Small intestine (tissue), 7 donors: ENCODE results near the gene POLRMT. TPM values are rescaled to one million over a fixed set of nuclear protein-coding genes. Genes with fewer than 3 reads are reported as not detected.

Source experiments
- DNase-seq, 2 donors: peaks; one replicate each; pipeline versions ENCODE4 v3.0.0 to v3.0.0-alpha.2; 2013
- FAIRE-seq: peaks from 2 replicates; lab custom pipeline; 2012; peaks lifted over from hg19 to GRCh38; lab: Jason Lieb, UNC
- H3K27ac ChIP-seq, 3 donors: one replicate each; pipeline ENCODE4 v1.5.1; 2013; ENCODE audit warnings: low read length in 2 of 3, mild to moderate bottlenecking in 2 of 3, control low read depth in 1 of 3, inconsistent platforms in 1 of 3, low read depth in 1 of 3, moderate library complexity in 1 of 3
- H3K27me3 ChIP-seq, 3 donors: one replicate each; pipeline ENCODE4 v1.6.1; 2013; ENCODE audit warnings: low read length in 3 of 3, inconsistent platforms in 1 of 3; ENCODE audit not compliant: control insufficient read depth in 3 of 3, insufficient read depth in 3 of 3
- H3K36me3 ChIP-seq, 3 donors: one replicate each; pipeline ENCODE4 v1.6.1; 2013; ENCODE audit warnings: low read length in 3 of 3, inconsistent platforms in 1 of 3, low read depth in 1 of 3, mild to moderate bottlenecking in 1 of 3, moderate library complexity in 1 of 3; ENCODE audit not compliant: control insufficient read depth in 3 of 3, insufficient read depth in 2 of 3
- H3K4me1 ChIP-seq, 3 donors: one replicate each; pipeline ENCODE4 v1.6.1; 2013; ENCODE audit warnings: low read length in 2 of 3, inconsistent platforms in 1 of 3, low read depth in 1 of 3, mild to moderate bottlenecking in 1 of 3, moderate library complexity in 1 of 3; ENCODE audit not compliant: control insufficient read depth in 3 of 3, insufficient read depth in 2 of 3
- H3K4me3 ChIP-seq, 3 donors: one replicate each; pipeline ENCODE4 v1.5.1; 2013; ENCODE audit warnings: low read length in 3 of 3, control low read depth in 1 of 3, inconsistent platforms in 1 of 3, low read depth in 1 of 3, mild to moderate bottlenecking in 1 of 3, moderate library complexity in 1 of 3
- H3K9me3 ChIP-seq, 2 donors: one replicate each; pipeline ENCODE4 v1.6.1; 2013; ENCODE audit warnings: low read depth in 1 of 2, low read length in 1 of 2; ENCODE audit not compliant: control insufficient read depth in 2 of 2, insufficient read depth in 1 of 2
- WGBS, 3 donors: extraction: QIAGEN DNeasy Blood & Tissue Kit; methylation state at CpG; one replicate each; pipeline ENCODE4 v1.1.7; 2013; 5-methylcytosine and 5-hydroxymethylcytosine counted together
- polyA plus RNA-seq, 4 donors: library from polyadenylated mRNA; stranded (reverse) in 3 of 4; unstranded in 1 of 4; fragments of 200-250 nt in 3 of 4; fragments of 120-200 nt in 1 of 4; gene quantifications; one replicate each; pipeline versions ENCODE4 v1.2.1 to v1.2.3, GENCODE V29; 2013
- donor health status: healthy with polysubstance abuse.
- donor health status: control.
- donor health status: control.
- donor health status: Bipolar disorder and iron deficiency.
- donor health status: healthy.

The POLRMT gene
- polyA plus RNA-seq, 4 donors: 63.0 to 153 (median 86.8) TPM

- DNase-seq: no peak
- peaks cover 14 to 58% (median 15%) of the 10 kb centered on the region in 3 donors for H3K36me3 ChIP-seq
- H3K4me3 ChIP-seq: no peak overlapping the region
- 80 to 86% (median 82%) methylated on average over 30 to 31 of the region's 31 CpGs for WGBS, 3 donors
- no peak overlapping the region for H3K27ac ChIP-seq
- H3K9me3 ChIP-seq: no peaks in the 10 kb centered on the region
- FAIRE-seq: no peak
- no peaks in the 10 kb centered on the region for H3K4me1 ChIP-seq
- H3K27me3 ChIP-seq: peaks cover 0 to 15% (median 2%) of the 10 kb centered on the region in 3 donors
These were observed 50.7 kb downstream of the POLRMT start for GRCh38 chr19:582497-583197.

- Histone ChIP-seq H3K36me3 (peaks cover 15 to 69% (median 15%) of the 10 kb centered on the region in 3 donors), H3K4me3 (no peak overlapping the region), H3K27me3 (peaks cover 0 to 10% (median 2%) of the 10 kb centered on the region in 3 donors), H3K27ac (no peak overlapping the region), H3K4me1 (no peaks in the 10 kb centered on the region), H3K9me3 (no peaks in the 10 kb centered on the region)
- DNase-seq (no peak), FAIRE-seq (no peak)
- 84 to 88% (median 86%) methylated on average over 36 to 40 of the region's 40 CpGs for WGBS, 3 donors
These were observed 51.8 kb downstream of the POLRMT start for GRCh38 chr19:581399-582111.

- no peak overlapping the region for H3K27ac ChIP-seq
- no peak overlapping the region for H3K4me3 ChIP-seq
- no peak for DNase-seq
- no peaks in the 10 kb centered on the region for H3K9me3 ChIP-seq
- WGBS, 3 donors: 90 to 93% (median 92%) methylated on average over 21 to 22 of the region's 22 CpGs
- peaks cover 15 to 77% (median 15%) of the 10 kb centered on the region in 3 donors for H3K36me3 ChIP-seq
- no peak for FAIRE-seq
- peaks cover 0 to 9% (median 3%) of the 10 kb centered on the region in 3 donors for H3K4me1 ChIP-seq
- no peaks in the 10 kb centered on the region for H3K27me3 ChIP-seq
These were observed 53.0 kb downstream of the POLRMT start for GRCh38 chr19:580274-580835.

- peaks cover 0 to 14% (median 7%) of the 10 kb centered on the region in 3 donors for H3K4me1 ChIP-seq
These were observed 53.5 kb downstream of the POLRMT start for GRCh38 chr19:579842-580155.

GRCh38 chr19:579111-579841 lies 54.1 kb downstream of the POLRMT start:
- H3K36me3 ChIP-seq: peaks cover 15 to 83% (median 15%) of the 10 kb centered on the region in 3 donors
- no peak overlapping the region for H3K27ac ChIP-seq
- no peaks in the 10 kb centered on the region for H3K9me3 ChIP-seq
- FAIRE-seq (no peak), DNase-seq (no peak)
- no peak overlapping the region for H3K4me3 ChIP-seq
- 86 to 90% (median 86%) methylated on average over 45 to 46 of the region's 46 CpGs for WGBS, 3 donors
- peaks cover 3 to 19% (median 12%) of the 10 kb centered on the region in 3 donors for H3K4me1 ChIP-seq
- H3K27me3 ChIP-seq: no peaks in the 10 kb centered on the region

More at GRCh38 chr19:579842-580155, 53.5 kb downstream of the POLRMT start:
- peaks cover 15 to 78% (median 15%) of the 10 kb centered on the region in 3 donors for H3K36me3 ChIP-seq
- H3K9me3 ChIP-seq: no peaks in the 10 kb centered on the region
- no peak overlapping the region for H3K27ac ChIP-seq
- no peak for DNase-seq
- 90 to 95% (median 91%) methylated on average over 6 to 11 of the region's 11 CpGs for WGBS, 3 donors
- no peaks in the 10 kb centered on the region for H3K27me3 ChIP-seq
- no peak overlapping the region for H3K4me3 ChIP-seq
- no peak for FAIRE-seq

GRCh38 chr19:577439-578392 lies 55.6 kb downstream of the POLRMT start:
- 91% methylated on average over 58 to 66 of the region's 66 CpGs for WGBS, 3 donors
- FAIRE-seq: no peak
- DNase-seq: no peak
- H3K27me3 ChIP-seq: no peaks in the 10 kb centered on the region
- no peaks in the 10 kb centered on the region for H3K9me3 ChIP-seq
- H3K27ac ChIP-seq: no peak overlapping the region
- H3K4me1 ChIP-seq: peaks cover 3 to 27% (median 12%) of the 10 kb centered on the region in 3 donors
- H3K4me3 ChIP-seq: no peak overlapping the region
- peaks cover 12 to 69% (median 13%) of the 10 kb centered on the region in 3 donors for H3K36me3 ChIP-seq

- Histone ChIP-seq H3K36me3 (peaks cover 9 to 62% (median 11%) of the 10 kb centered on the region in 3 donors), H3K27ac (no peak overlapping the region), H3K9me3 (no peaks in the 10 kb centered on the region), H3K27me3 (no peaks in the 10 kb centered on the region), H3K4me1 (peaks cover 3 to 27% (median 12%) of the 10 kb centered on the region in 3 donors), H3K4me3 (no peak overlapping the region)
- FAIRE-seq (no peak), DNase-seq (no peak)
- WGBS, 3 donors: 83 to 87% (median 86%) methylated on average over 28 of the region's 28 CpGs
These were observed 56.4 kb downstream of the POLRMT start for GRCh38 chr19:576768-577438.
